ENCODE results near the gene KIF5B.
"Not testable (repeated sequence)": the region's sequence is repeated elsewhere in the genome, so short reads cannot be mapped to it uniquely, and the experiment has no call there.

KIF5B gene

GRCh38 chr10:32104181-32104580 is 48.0 kb upstream of the KIF5B start:
- H2AFZ ChIP-seq (ENCODE audit: low read length): no peak overlapping the region
- H3K9me3 ChIP-seq (replicated peaks; ENCODE audit: insufficient read depth, low read length): no peaks in the 10 kb centered on the region
- no peak overlapping the region for H3K27ac ChIP-seq (ENCODE audit: low read length)
- no peaks in the 10 kb centered on the region for H3K27me3 ChIP-seq (replicated peaks; ENCODE audit: insufficient read depth, low read length)
- H3K4me2 ChIP-seq (ENCODE audit: low read depth, low read length): no peak overlapping the region
- no peaks in the 10 kb centered on the region for H4K20me1 ChIP-seq (ENCODE audit: insufficient read depth, low read length)
- H3K36me3 ChIP-seq (replicated peaks; ENCODE audit: insufficient read depth, low read length): no peaks in the 10 kb centered on the region
- no peaks in the 10 kb centered on the region for H3K9me2 ChIP-seq (replicated peaks; ENCODE audit: insufficient read depth, low read length)
- H3K4me1 ChIP-seq (ENCODE audit: low read length): no peaks in the 10 kb centered on the region
- no peaks in the 10 kb centered on the region for H3F3A ChIP-seq (ENCODE audit: insufficient read depth, low read length)
- H3K9ac ChIP-seq (ENCODE audit: low read length): no peak overlapping the region
- TF ChIP-seq EZH2 (optimal IDR thresholded peaks at IDR 0.05; ENCODE audit: low read depth, low read length): no peak
- no peak for TF ChIP-seq EZH2phosphoT487 (IDR thresholded peaks at IDR 0.05; ENCODE audit: low read length)
- no peak for TF ChIP-seq CTCF (IDR thresholded peaks at IDR 0.05; ENCODE audit: low read length)
- no peaks in the 10 kb centered on the region for H3K79me2 ChIP-seq (ENCODE audit: low read length)
- DNase-seq: no peak
- H3K4me3 ChIP-seq (ENCODE audit: low read length): no peak overlapping the region

GRCh38 chr10:32103721-32104120 is 47.5 kb upstream of the KIF5B start:
- no peak overlapping the region for H3K4me3 ChIP-seq (ENCODE audit: low read length)
- H2AFZ ChIP-seq (ENCODE audit: low read length): no peak overlapping the region
- H3K27ac ChIP-seq (ENCODE audit: low read length): no peak overlapping the region
- no peak overlapping the region for H3K9ac ChIP-seq (ENCODE audit: low read length)
- no peaks in the 10 kb centered on the region for H3K9me2 ChIP-seq (replicated peaks; ENCODE audit: insufficient read depth, low read length)
- TF ChIP-seq EZH2phosphoT487 (IDR thresholded peaks at IDR 0.05; ENCODE audit: low read length) (no peak), EZH2 (optimal IDR thresholded peaks at IDR 0.05; ENCODE audit: low read depth, low read length) (no peak), CTCF (IDR thresholded peaks at IDR 0.05; ENCODE audit: low read length) (no peak)
- no peak for DNase-seq
- no peaks in the 10 kb centered on the region for H3K27me3 ChIP-seq (replicated peaks; ENCODE audit: insufficient read depth, low read length)
- no peak overlapping the region for H3K4me2 ChIP-seq (ENCODE audit: low read depth, low read length)
- H3K4me1 ChIP-seq (ENCODE audit: low read length): no peaks in the 10 kb centered on the region
- H4K20me1 ChIP-seq (ENCODE audit: insufficient read depth, low read length): no peaks in the 10 kb centered on the region
- H3K79me2 ChIP-seq (ENCODE audit: low read length): no peaks in the 10 kb centered on the region
- no peaks in the 10 kb centered on the region for H3K9me3 ChIP-seq (replicated peaks; ENCODE audit: insufficient read depth, low read length)
- no peaks in the 10 kb centered on the region for H3F3A ChIP-seq (ENCODE audit: insufficient read depth, low read length)
- H3K36me3 ChIP-seq (replicated peaks; ENCODE audit: insufficient read depth, low read length): no peaks in the 10 kb centered on the region

- not testable (repeated sequence) for H3K27me3 ChIP-seq (replicated peaks; ENCODE audit: insufficient read depth, low read length); H3K9me3 ChIP-seq (replicated peaks; ENCODE audit: insufficient read depth, low read length); H4K20me1 ChIP-seq (ENCODE audit: insufficient read depth, low read length); H3K4me3 ChIP-seq (ENCODE audit: low read length); H3K9me2 ChIP-seq (replicated peaks; ENCODE audit: insufficient read depth, low read length); H3K27ac ChIP-seq (ENCODE audit: low read length); H3K79me2 ChIP-seq (ENCODE audit: low read length); H3F3A ChIP-seq (ENCODE audit: insufficient read depth, low read length); H3K9ac ChIP-seq (ENCODE audit: low read length); H3K36me3 ChIP-seq (replicated peaks; ENCODE audit: insufficient read depth, low read length); H2AFZ ChIP-seq (ENCODE audit: low read length); H3K4me1 ChIP-seq (ENCODE audit: low read length); DNase-seq; H3K4me2 ChIP-seq (ENCODE audit: low read depth, low read length)
Measured at GRCh38 chr10:32098566-32099259, 42.5 kb upstream of the KIF5B start.

GRCh38 chr10:32095116-32095733 is 39.0 kb upstream of the KIF5B start:
- H3K4me3 ChIP-seq (ENCODE audit: low read length): no peak overlapping the region
- no peaks in the 10 kb centered on the region for H3K36me3 ChIP-seq (replicated peaks; ENCODE audit: insufficient read depth, low read length)
- H3K4me2 ChIP-seq (ENCODE audit: low read depth, low read length): no peak overlapping the region
- no peak for TF ChIP-seq EZH2phosphoT487 (IDR thresholded peaks at IDR 0.05; ENCODE audit: low read length)
- TF ChIP-seq CTCF (IDR thresholded peaks at IDR 0.05; ENCODE audit: low read length): no peak
- TF ChIP-seq EZH2 (optimal IDR thresholded peaks at IDR 0.05; ENCODE audit: low read depth, low read length): no peak
- H3F3A ChIP-seq (ENCODE audit: insufficient read depth, low read length): no peaks in the 10 kb centered on the region
- no peaks in the 10 kb centered on the region for H4K20me1 ChIP-seq (ENCODE audit: insufficient read depth, low read length)
- no peaks in the 10 kb centered on the region for H3K9me2 ChIP-seq (replicated peaks; ENCODE audit: insufficient read depth, low read length)
- no peak for DNase-seq
- no peak overlapping the region for H3K27ac ChIP-seq (ENCODE audit: low read length)
- no peak overlapping the region for H3K9ac ChIP-seq (ENCODE audit: low read length)
- H3K79me2 ChIP-seq (ENCODE audit: low read length): no peaks in the 10 kb centered on the region
- H3K9me3 ChIP-seq (replicated peaks; ENCODE audit: insufficient read depth, low read length): no peaks in the 10 kb centered on the region
- no peaks in the 10 kb centered on the region for H3K27me3 ChIP-seq (replicated peaks; ENCODE audit: insufficient read depth, low read length)
- H3K4me1 ChIP-seq (ENCODE audit: low read length): no peaks in the 10 kb centered on the region
- H2AFZ ChIP-seq (ENCODE audit: low read length): no peak overlapping the region
